GM19455 (cell line): Measurements from ENCODE around the gene AXDND1.
"Not testable (repeated sequence)": the region's sequence is repeated elsewhere in the genome, so short reads cannot be mapped to it uniquely, and the experiment has no call there.

ENCODE experiments used
- ATAC-seq: cut with Tn5 transposase; IDR thresholded peaks from one replicate; pipeline ENCODE4 v1.9.1; 2021; ENCODE audit not compliant: unreplicated experiment

AXDND1 gene

GRCh38 chr1:179366093-179366800, 476 bp downstream of the AXDND1 start:
- peak; percentile 32 for ATAC-seq

- ATAC-seq, result no peak
Observed at GRCh38 chr1:179369751-179370341, 4.1 kb downstream of the AXDND1 start.

GRCh38 chr1:179372160-179372559, 6.4 kb downstream of the AXDND1 start:
- no peak for ATAC-seq

GRCh38 chr1:179376223-179376622, 10.5 kb downstream of the AXDND1 start:
- ATAC-seq, result no peak

GRCh38 chr1:179380299-179380698, 14.5 kb downstream of the AXDND1 start:
- no peak for ATAC-seq

- no peak for ATAC-seq
Observed at GRCh38 chr1:179384027-179384426, 18.3 kb downstream of the AXDND1 start.

- no peak for ATAC-seq
Observed at GRCh38 chr1:179385510-179385909, 19.7 kb downstream of the AXDND1 start.

GRCh38 chr1:179393721-179394120, 27.9 kb downstream of the AXDND1 start:
- no peak for ATAC-seq

GRCh38 chr1:179399399-179399798, 33.6 kb downstream of the AXDND1 start:
- not testable (repeated sequence) for ATAC-seq

- ATAC-seq, result not testable (repeated sequence)
Observed at GRCh38 chr1:179417760-179418159, 52.0 kb downstream of the AXDND1 start.

- not testable (repeated sequence) for ATAC-seq
Observed at GRCh38 chr1:179418706-179419105, 52.9 kb downstream of the AXDND1 start.

GRCh38 chr1:179424610-179425009, 58.8 kb downstream of the AXDND1 start:
- ATAC-seq, result no peak

- ATAC-seq, result no peak
Observed at GRCh38 chr1:179425186-179425585, 59.4 kb downstream of the AXDND1 start.

GRCh38 chr1:179437171-179437570, 71.4 kb downstream of the AXDND1 start:
- no peak for ATAC-seq

GRCh38 chr1:179439646-179440045, 73.9 kb downstream of the AXDND1 start:
- ATAC-seq, result not testable (repeated sequence)

- ATAC-seq, result not testable (repeated sequence)
Observed at GRCh38 chr1:179440301-179440700, 74.5 kb downstream of the AXDND1 start.

- ATAC-seq, result no peak
Observed at GRCh38 chr1:179440971-179441370, 75.2 kb downstream of the AXDND1 start.

GRCh38 chr1:179441501-179441900, 75.7 kb downstream of the AXDND1 start:
- no peak for ATAC-seq

- not testable (repeated sequence) for ATAC-seq
Observed at GRCh38 chr1:179442846-179443245, 77.1 kb downstream of the AXDND1 start.

- no peak for ATAC-seq
Observed at GRCh38 chr1:179445593-179445992, 79.8 kb downstream of the AXDND1 start.

GRCh38 chr1:179447489-179447888, 81.7 kb downstream of the AXDND1 start:
- ATAC-seq, result no peak

- ATAC-seq, result no peak
Observed at GRCh38 chr1:179448437-179449149, 82.8 kb downstream of the AXDND1 start.
